ENCODE data around the gene RNASE7. TPM values are rescaled to one million over a fixed set of nuclear protein-coding genes. Genes with fewer than 3 reads are reported as not detected.

The RNASE7 gene
- total RNA-seq, 4 donors from 2014 or later, result not detected

GRCh38 chr14:21092273-21093011 is 50.3 kb downstream of the RNASE7 start:
- intact Hi-C loops (cut with DNase I), result loop anchor here (2.0 to 5.0 kb wide), 2 partner anchors 24 to 75 kb away; no protein-coding TSS in a partner anchor
- Histone ChIP-seq H3K27me3 (no peaks in the 10 kb centered on the region), H3K4me1 (peaks cover 35 to 56% of the 10 kb centered on the region in 2 donors), H3K4me3 (replicated peaks in 1 of 3) (peak overlapping the region in 1 of 3 donors; percentile 11), H3K36me3 (peaks cover 11 to 15% of the 10 kb centered on the region in 2 donors), H3K27ac (peak overlapping the region; percentile 83 to 98 (median 96)), H3K9me3 (no peaks in the 10 kb centered on the region)
- WGBS, 2 donors, result 40 to 46% methylated on average over 18 to 35 of the region's 59 CpGs
- peak; percentile 94 to 95 for DNase-seq
- TF ChIP-seq CTCF (IDR thresholded peaks at IDR 0.05) (peak; percentile 99 to 100 (median 100)), POLR2A (IDR thresholded peaks at IDR 0.05) (peak in 1 of 2 donors; percentile 85)

DNA sequence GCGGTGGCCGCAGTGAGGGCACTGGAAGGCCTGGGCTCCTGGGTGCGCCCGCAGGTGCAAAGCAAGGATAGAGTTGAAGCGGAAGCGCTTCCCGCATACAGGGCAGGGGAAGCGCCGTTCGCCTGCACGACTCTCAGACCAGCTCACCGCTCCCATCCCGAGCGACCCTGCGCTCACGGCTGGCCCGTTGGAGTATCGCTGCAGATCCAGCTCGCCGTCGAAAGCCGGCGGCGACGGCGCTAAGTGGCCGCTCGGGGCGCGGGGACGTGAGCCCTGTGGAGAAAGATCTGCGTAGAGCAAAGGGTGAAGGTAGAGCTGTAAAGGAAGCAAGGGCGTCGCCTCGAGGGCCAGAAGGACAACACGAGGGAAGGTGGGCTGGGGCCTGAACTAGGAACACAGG is 50.9 kb downstream of the RNASE7 start:
- H3K4me3 ChIP-seq (replicated peaks in 1 of 3), result no peak overlapping the region
- H3K27me3 ChIP-seq, result no peaks in the 10 kb centered on the region
- H3K27ac ChIP-seq, result peak overlapping the region in 2 of 3 donors; percentile 25 to 96
- intact Hi-C loops (cut with DNase I), result loop anchor here (2.0 to 5.0 kb wide), 2 partner anchors 24 to 76 kb away; no protein-coding TSS in a partner anchor
- H3K4me1 ChIP-seq, result peaks cover 39 to 57% of the 10 kb centered on the region in 2 donors
- H3K9me3 ChIP-seq, result no peaks in the 10 kb centered on the region
- peaks cover 10 to 15% of the 10 kb centered on the region in 2 donors for H3K36me3 ChIP-seq
- TF ChIP-seq CTCF (IDR thresholded peaks at IDR 0.05) (no peak), POLR2A (IDR thresholded peaks at IDR 0.05) (no peak)
- WGBS, 2 donors, result 71 to 77% methylated on average over 30 to 32 of the region's 36 CpGs
- DNase-seq, result no peak

Small RNAs within 50 kb of the gene (microRNA-seq; reads per million reads assigned to microRNA genes)
- not detected for gene MIR6717

Other genes with a start within 250 kb of the RNASE7 start
- 100 to 1,000 TPM in 2 of 4 donors, 10 to 100 TPM in 2; 69.0 to 208 (median 133) TPM for gene RNASE1, start 239.5 kb upstream of the RNASE7 start, total RNA-seq
- gene RNASE3, start 151.0 kb upstream of the RNASE7 start, total RNA-seq, result not detected
- gene RNASE2, start 86.9 kb upstream of the RNASE7 start, total RNA-seq, result not detected
- gene METTL17, start 52.4 kb upstream of the RNASE7 start, total RNA-seq, result 100 to 1,000 TPM in 2 of 4 donors, 10 to 100 TPM in 2; 82.8 to 164 (median 114) TPM
- gene SLC39A2, start 43.1 kb upstream of the RNASE7 start, total RNA-seq, result not detected
- 100 to 1,000 TPM; 152 to 212 (median 183) TPM for gene NDRG2, start 17.3 kb upstream of the RNASE7 start, total RNA-seq
- gene TPPP2, start 12.1 kb upstream of the RNASE7 start, total RNA-seq, result not detected
- gene RNASE13, start 7.6 kb upstream of the RNASE7 start, total RNA-seq, result not detected
- not detected for gene RNASE8, start 15.5 kb downstream of the RNASE7 start, total RNA-seq
- gene ARHGEF40, start 27.9 kb downstream of the RNASE7 start, total RNA-seq, result 10 to 100 TPM; 28.1 to 44.8 (median 43.4) TPM
- gene ZNF219, start 56.3 kb downstream of the RNASE7 start, total RNA-seq, result 10 to 100 TPM; 53.6 to 82.7 (median 67.3) TPM
- gene TMEM253, start 58.7 kb downstream of the RNASE7 start, total RNA-seq, result 1 to 10 TPM in 2 of 4 donors, under 1 TPM in 1, not detected in 1; 0.81 to 3.1 (median 2.8) TPM
- not detected for gene OR5AU1, start 113.7 kb downstream of the RNASE7 start, total RNA-seq
- gene HNRNPC, start 227.1 kb downstream of the RNASE7 start, total RNA-seq, result 100 to 1,000 TPM; 380 to 454 (median 419) TPM
- gene RPGRIP1, start 237.7 kb downstream of the RNASE7 start, total RNA-seq, result not detected